HG03571 (cell line): ENCODE data around the gene ZFP57.

Experiments used
- ATAC-seq: cut with Tn5 transposase; IDR thresholded peaks from one replicate; pipeline ENCODE4 v1.9.1; 2021; ENCODE audit not compliant: unreplicated experiment

ZFP57 gene

GRCh38 chr6:29656157-29656556 is 24.8 kb downstream of the ZFP57 start:
- ATAC-seq: no peak

GRCh38 chr6:29655658-29656057 is 25.3 kb downstream of the ZFP57 start:
- no peak for ATAC-seq

GRCh38 chr6:29653452-29654038 is 27.4 kb downstream of the ZFP57 start:
- ATAC-seq: no peak

GRCh38 chr6:29652198-29652584 is 28.8 kb downstream of the ZFP57 start:
- ATAC-seq: no peak

GRCh38 chr6:29651413-29652197 is 29.3 kb downstream of the ZFP57 start:
- no peak for ATAC-seq

- peak; percentile 97 for ATAC-seq
Measured at GRCh38 chr6:29649701-29650673, 31.0 kb downstream of the ZFP57 start.

GRCh38 chr6:29647927-29648642 is 32.9 kb downstream of the ZFP57 start:
- no peak for ATAC-seq

GRCh38 chr6:29641430-29642148 is 39.4 kb downstream of the ZFP57 start:
- no peak for ATAC-seq

GRCh38 chr6:29637247-29637646 is 43.7 kb downstream of the ZFP57 start:
- ATAC-seq: no peak

GRCh38 chr6:29633534-29633905 is 47.4 kb downstream of the ZFP57 start:
- no peak for ATAC-seq

- ATAC-seq: no peak
Measured at GRCh38 chr6:29632789-29633533, 48.0 kb downstream of the ZFP57 start, which contains the start of gene GABBR1. Gene GABBR1 (minus strand): TSS chr6:29633183. CDS start chr6:29632385, 798 bp downstream.

- ATAC-seq: no peak
Measured at GRCh38 chr6:29631860-29632731, 48.9 kb downstream of the ZFP57 start.

- ATAC-seq: no peak
Measured at GRCh38 chr6:29631209-29631810, 49.6 kb downstream of the ZFP57 start.

GRCh38 chr6:29630315-29630714 is 50.6 kb downstream of the ZFP57 start:
- ATAC-seq: no peak

GRCh38 chr6:29629571-29629970 is 51.4 kb downstream of the ZFP57 start:
- no peak for ATAC-seq

GRCh38 chr6:29628419-29629281 is 52.3 kb downstream of the ZFP57 start:
- no peak for ATAC-seq

- ATAC-seq: no peak
Measured at GRCh38 chr6:29627755-29628418, 53.1 kb downstream of the ZFP57 start.
